GM18502 (cell line): ENCODE data around the gene FMN2.

Experiments
- ATAC-seq: cut with Tn5 transposase; IDR thresholded peaks from one replicate; pipeline ENCODE4 v1.9.1; 2021; ENCODE audit warnings: mild to moderate bottlenecking; ENCODE audit not compliant: unreplicated experiment, poor library complexity

Gene FMN2

GRCh38 chr1:240343966-240344365 is 252.3 kb downstream of the FMN2 start:
- no peak for ATAC-seq

GRCh38 chr1:240344918-240345317 is 253.2 kb downstream of the FMN2 start:
- ATAC-seq = no peak

DNA sequence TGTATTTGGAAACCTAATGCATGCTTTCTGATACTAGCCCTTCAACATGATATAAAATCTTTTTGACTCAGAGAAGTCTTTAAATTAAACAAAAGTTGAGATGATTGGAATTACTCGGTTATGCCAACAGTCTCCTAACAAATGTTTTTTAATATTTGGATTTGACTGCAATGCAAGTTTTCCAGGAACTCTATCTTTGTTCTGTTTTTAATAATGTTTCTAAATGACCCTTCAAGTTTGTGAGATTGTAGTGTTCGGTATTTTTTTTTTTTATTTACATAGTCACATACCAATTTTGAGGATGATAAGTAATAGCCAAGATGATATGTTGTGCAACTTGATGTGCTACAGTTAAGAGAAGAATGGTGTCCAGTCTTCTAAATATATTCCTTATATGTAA is 258.0 kb downstream of the FMN2 start:
- no peak for ATAC-seq

DNA sequence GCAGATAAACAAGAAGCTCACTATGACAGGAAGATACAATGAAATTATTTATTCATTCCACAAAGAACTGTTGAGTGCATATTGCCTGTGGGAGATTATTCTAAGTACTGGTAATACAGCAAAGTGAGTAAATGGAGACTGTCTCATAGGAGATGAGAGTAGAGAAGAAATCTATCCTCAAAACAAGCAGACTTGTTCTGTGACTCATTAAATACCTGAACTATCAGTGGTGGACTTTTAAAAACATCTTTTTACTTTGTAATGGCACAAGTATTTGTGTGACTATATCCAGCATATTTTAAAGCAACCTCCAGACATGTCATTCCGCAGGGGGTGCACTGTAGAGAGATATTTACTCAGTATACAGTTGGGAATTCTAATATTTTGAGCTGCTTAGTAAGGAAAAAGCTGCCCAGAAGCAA is 259.2 kb downstream of the FMN2 start:
- no peak for ATAC-seq

GRCh38 chr1:240351690-240352089 is 260.0 kb downstream of the FMN2 start:
- no peak for ATAC-seq

DNA sequence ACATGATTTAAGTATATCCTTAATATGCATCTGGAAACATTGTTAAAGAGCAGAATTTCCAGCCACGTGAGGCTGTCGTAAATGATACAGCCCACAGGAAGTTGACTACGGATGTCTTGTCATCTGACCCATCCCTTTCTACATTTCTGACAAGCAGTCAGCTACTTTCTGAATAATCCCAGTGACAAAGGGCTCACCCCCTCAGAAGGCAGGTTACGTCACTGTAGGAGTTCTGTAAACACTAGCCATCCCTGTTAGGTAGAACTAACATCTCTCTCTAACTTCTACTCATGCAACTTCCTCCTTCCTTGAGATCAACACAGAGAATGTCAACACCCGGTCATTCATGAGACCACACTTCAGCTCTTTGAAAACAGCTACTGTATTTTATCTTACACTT is 261.1 kb downstream of the FMN2 start:
- no peak for ATAC-seq

DNA sequence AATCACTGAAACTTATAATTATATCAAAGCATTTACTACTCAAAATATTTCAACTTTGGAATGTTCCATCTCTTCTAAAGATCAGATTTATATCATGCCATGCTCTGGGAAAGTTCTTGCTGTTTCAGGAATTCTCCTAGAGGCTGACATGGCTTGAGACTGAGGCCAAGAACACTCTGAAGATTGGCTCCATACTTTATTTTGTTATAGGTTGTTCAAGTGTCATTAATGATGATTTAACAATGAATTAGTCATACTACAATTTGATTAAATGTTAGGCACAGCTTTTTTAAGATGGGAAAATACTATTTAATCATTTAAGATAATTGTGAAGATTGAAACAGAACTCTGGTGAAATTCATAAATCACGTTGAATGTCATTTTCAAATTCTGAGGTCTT is 264.9 kb downstream of the FMN2 start:
- ATAC-seq = no peak

GRCh38 chr1:240362046-240362445 is 270.4 kb downstream of the FMN2 start:
- no peak for ATAC-seq

DNA sequence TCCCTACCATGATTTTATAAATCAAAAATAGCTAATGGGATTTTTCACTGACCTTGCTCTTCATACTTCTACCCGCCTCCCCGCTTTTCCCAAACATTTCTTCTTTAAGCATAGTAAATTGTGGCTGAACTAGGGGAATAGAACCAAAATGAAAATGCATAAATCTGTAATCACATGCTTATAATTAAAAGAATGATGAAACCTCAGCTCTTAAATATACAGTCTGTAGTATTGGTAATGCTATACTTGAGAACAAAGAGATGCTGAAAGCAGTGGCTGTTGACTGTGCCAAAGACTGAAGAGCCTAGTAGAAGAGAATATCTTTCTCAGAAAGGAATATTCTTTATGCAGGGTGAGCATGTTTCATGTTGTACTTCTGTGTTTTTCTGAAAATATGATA is 271.1 kb downstream of the FMN2 start:
- ATAC-seq = no peak

DNA sequence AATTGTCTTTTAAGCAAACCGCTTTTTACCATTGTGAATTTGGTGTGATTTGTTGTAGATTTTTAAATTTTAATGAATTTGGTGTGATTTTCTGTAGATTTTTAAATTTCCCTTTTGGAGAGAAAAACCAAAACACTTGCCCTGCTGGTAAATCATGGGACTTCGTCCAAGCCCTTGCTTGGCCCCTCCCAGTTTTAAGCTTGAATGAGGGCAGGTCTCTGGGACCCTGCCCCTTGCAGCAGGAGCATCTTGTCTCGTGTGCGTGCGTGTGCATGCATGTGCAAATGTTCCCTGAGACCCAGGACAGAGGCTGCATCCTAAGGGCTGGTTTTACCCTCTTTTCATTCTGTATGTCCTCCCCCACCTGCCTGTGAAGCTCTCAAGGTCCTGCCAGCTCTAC is 271.6 kb downstream of the FMN2 start:
- ATAC-seq = no peak

GRCh38 chr1:240363914-240364313 is 272.2 kb downstream of the FMN2 start:
- ATAC-seq = no peak

DNA sequence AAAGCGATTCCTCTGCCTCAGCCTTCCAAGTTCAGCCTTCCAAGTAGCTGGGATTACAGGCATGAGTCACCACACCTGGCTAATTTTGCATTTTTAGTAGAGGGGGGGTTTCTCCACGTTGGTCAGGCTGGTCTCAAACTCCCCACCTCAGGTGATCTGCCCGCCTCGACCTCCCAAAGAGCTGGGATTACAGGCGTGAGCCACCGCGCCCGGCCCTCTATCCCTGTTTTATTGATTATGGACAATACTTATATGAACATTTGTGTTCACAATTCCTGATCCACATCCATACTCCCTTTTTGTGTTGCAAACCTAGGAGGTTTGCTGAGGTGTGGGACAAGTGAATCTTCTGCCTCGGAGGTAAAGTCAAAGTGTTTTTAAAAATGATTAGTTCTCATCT is 275.0 kb downstream of the FMN2 start:
- no peak for ATAC-seq

- no peak for ATAC-seq
These were observed 293.9 kb downstream of the FMN2 start for GRCh38 chr1:240385551-240385950.

GRCh38 chr1:240385985-240386978 is 294.6 kb downstream of the FMN2 start:
- no peak for ATAC-seq

DNA sequence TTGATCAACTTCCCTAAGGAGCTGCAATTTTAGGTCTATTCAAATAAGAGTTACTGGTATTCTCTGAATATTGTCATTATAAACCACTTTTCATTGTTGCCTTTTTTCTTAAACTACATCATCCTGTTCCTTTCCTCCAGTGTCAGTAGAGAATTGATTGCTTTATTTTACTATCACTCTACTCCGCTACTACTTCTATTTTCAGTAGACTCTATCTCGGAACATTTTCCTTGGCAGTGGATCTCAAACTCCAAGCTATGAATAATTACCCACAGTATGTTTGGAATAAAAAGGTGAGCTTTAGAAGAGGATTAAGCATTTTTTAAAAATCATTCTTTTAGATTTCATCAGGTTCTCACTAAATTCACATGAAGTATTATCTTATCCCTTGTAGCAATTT is 295.4 kb downstream of the FMN2 start:
- no peak for ATAC-seq

DNA sequence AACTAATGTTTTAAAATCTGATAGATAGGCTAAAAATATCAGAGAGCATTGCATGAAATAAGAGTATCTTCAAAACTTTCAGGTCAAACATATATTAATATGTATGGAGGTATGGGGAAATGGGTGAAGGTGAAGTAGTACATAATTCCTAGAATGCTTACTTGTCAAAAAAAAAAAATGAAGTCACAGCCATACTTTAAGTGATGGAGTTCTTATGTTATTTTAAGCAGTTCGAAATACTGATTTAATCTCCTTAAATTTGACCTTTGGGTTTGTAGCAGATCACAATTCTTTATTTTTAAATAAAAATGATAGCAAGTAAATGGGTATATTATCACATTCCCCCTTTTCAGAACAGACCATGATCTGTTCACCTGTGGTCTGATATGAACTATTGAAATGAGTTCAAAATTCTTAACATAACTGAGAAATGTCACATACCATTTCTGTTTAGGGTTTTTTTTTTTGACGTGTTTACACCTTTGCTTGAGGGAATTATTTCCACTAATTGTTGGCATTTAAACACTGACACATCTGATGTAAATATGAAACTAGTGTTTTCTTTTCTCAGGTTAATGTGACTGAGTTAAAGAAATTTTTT is 300.1 kb downstream of the FMN2 start:
- no peak for ATAC-seq

GRCh38 chr1:240394353-240394752 is 302.7 kb downstream of the FMN2 start:
- ATAC-seq = no peak

DNA sequence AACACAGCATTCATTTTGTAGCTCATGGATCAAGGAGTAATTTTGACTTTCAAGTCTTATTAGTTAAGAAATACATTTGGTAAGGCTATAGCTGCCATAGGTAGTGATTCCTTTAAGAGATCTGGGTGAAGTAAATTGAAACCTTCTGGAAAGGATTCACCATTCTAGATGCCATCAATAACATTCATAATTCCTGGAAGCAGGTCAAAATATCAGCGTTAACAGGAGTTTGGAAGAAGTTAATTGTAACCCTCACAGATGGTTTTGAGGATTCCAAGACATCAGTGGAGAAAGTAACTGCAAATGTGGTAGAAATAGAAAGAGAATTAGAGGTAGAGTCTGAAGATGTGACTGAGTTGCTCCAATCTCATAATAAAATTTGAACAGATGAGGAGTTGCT is 303.7 kb downstream of the FMN2 start:
- ATAC-seq = no peak

GRCh38 chr1:240399381-240399780 is 307.7 kb downstream of the FMN2 start:
- no peak for ATAC-seq

DNA sequence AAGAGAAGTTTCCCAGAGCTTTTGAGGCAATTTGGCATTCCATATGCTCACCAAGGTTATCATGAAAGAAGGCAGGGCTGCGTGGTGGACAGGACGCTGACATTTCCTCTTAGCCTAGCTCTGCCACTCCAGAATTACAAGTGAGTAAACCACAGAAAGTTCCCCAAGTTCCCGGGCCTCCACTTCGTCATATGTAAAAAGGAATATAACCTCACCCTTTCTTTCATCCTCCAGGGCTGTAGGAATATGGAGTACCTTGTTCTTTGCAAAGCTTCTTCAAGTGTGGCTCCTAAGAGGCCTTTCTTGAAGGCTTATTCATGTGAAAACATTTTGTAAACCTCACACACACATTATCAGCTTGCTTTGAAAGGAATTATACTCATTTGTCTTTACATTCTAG is 310.0 kb downstream of the FMN2 start:
- no peak for ATAC-seq

GRCh38 chr1:240402326-240402725 is 310.6 kb downstream of the FMN2 start:
- no peak for ATAC-seq

DNA sequence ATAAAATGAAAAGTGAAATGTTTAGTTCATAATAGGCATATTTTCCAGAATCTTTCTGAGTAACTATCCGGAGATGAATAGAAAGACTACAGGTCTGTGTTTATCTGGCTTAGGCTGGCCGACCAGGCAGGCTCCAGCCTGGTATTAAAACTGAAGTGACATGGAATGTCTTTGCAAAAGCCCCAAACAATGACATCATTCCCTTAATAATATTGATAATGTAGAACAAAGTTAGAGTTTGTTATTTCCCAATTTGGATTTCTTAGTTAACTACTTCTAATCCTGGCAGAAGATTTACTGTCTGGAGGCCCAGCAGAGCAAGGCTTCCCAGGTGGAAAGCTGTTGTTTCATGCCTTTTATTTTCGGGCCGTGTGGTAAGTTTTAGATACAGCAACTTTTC is 312.6 kb downstream of the FMN2 start:
- ATAC-seq = no peak
